Neural cell (in vitro differentiated cells): ENCODE measurements around the gene IGF1R. TPM values are rescaled to one million over a fixed set of nuclear protein-coding genes. Genes with fewer than 3 reads are reported as not detected.

Experiments used
- H2AFZ ChIP-seq: fragments of 200-600, 300-800 bp; sonication (generic), shearing (Covaris generic); 2 replicates; pipeline ENCODE4 v1.6.0; 2014; ENCODE audit warnings: low read depth, mild to moderate bottlenecking, antibody characterized with exemption, low read length, moderate library complexity
- H3F3A ChIP-seq: fragments of 200-600 bp; shearing (Covaris generic); 2 replicates; pipeline ENCODE4 v1.6.1; 2016; ENCODE audit warnings: mild to moderate bottlenecking, moderate library complexity, mixed read lengths, antibody characterized with exemption, low read length; ENCODE audit not compliant: insufficient read depth, poor library complexity, severe bottlenecking
- H3K27ac ChIP-seq: fragments of 200-600, 300-800 bp; sonication (generic), shearing (Covaris generic); 2 replicates; pipeline ENCODE4 v1.5.1; 2014; ENCODE audit warnings: mild to moderate bottlenecking, low read length, moderate library complexity
- H3K27me3 ChIP-seq: fragments of 300-800, 200-600 bp; sonication (generic), shearing (Covaris generic); 2 replicates; pipeline ENCODE4 v1.6.0; 2014; ENCODE audit warnings: mild to moderate bottlenecking, low read depth, low read length, moderate library complexity; ENCODE audit not compliant: insufficient read depth
- H3K36me3 ChIP-seq: fragments of 300-800, 200-600 bp; sonication (generic), shearing (Covaris generic); 2 replicates; pipeline ENCODE4 v1.5.1; 2014; ENCODE audit warnings: mild to moderate bottlenecking, antibody characterized with exemption, low read length, moderate library complexity; ENCODE audit not compliant: insufficient read depth
- H3K4me2 ChIP-seq: fragments of 300-800, 200-600 bp; sonication (generic), shearing (Covaris generic); 2 replicates; pipeline ENCODE4 v1.6.0; 2014; ENCODE audit warnings: mild to moderate bottlenecking, low read length
- H3K4me3 ChIP-seq: fragments of 300-800, 200-600 bp; sonication (generic), shearing (Covaris generic); 2 replicates; pipeline ENCODE4 v1.5.1; 2014; ENCODE audit warnings: mild to moderate bottlenecking, low read length, moderate library complexity
- H3K79me2 ChIP-seq: fragments of 200-600 bp; shearing (Covaris generic); replicated peaks from 2 replicates; pipeline ENCODE4 v1.6.0; 2014; ENCODE audit warnings: mild to moderate bottlenecking, low read length, moderate library complexity; ENCODE audit not compliant: insufficient read depth
- H3K9ac ChIP-seq: fragments of 300-800, 200-600 bp; sonication (generic), shearing (Covaris generic); 2 replicates; pipeline ENCODE4 v1.6.1; 2016; ENCODE audit warnings: mild to moderate bottlenecking, low read length, mixed read lengths
- H3K9me2 ChIP-seq: fragments of 200-600 bp; shearing (Covaris generic); 2 replicates; pipeline ENCODE4 v1.6.1; 2016; ENCODE audit warnings: mild to moderate bottlenecking, low read length, mixed read lengths; ENCODE audit not compliant: insufficient read depth
- H3K9me3 ChIP-seq: fragments of 200-600, 300-800 bp; sonication (generic), shearing (Covaris generic); 2 replicates; pipeline ENCODE4 v1.6.1; 2016; ENCODE audit warnings: mild to moderate bottlenecking, mixed run types, low read length, moderate library complexity, mixed read lengths
- H4K20me1 ChIP-seq: fragments of 200-600 bp; shearing (Covaris generic); 2 replicates; pipeline ENCODE4 v1.6.1; 2016; ENCODE audit warnings: mild to moderate bottlenecking, mixed run types; ENCODE audit not compliant: insufficient read depth
- CTCF ChIP-seq: fragments of 450-650 bp; IDR thresholded peaks from 2 replicates; pipeline ENCODE4 v1.5.1; 2014; ENCODE audit warnings: antibody characterized with exemption, mild to moderate bottlenecking, moderate library complexity; ENCODE audit not compliant: poor library complexity, severe bottlenecking
- EP300 ChIP-seq: fragments of 450-650 bp; conservative IDR thresholded peaks from 2 replicates; pipeline ENCODE4 v1.6.1; 2014; ENCODE audit warnings: antibody characterized with exemption, mild to moderate bottlenecking, moderate library complexity; ENCODE audit not compliant: poor library complexity, severe bottlenecking
- EZH2 ChIP-seq: fragments of 200-600, 300-800 bp; shearing (Covaris generic), sonication (generic); IDR thresholded peaks from 2 replicates; pipeline ENCODE4 v1.6.1; 2014; ENCODE audit warnings: antibody characterized with exemption, low read length, borderline replicate concordance, mild to moderate bottlenecking; ENCODE audit not compliant: insufficient read depth, poor library complexity, severe bottlenecking
- MXI1 ChIP-seq: fragments of 450-650 bp; conservative IDR thresholded peaks from 2 replicates; pipeline ENCODE4 v1.6.1; 2014; ENCODE audit warnings: antibody characterized with exemption, mild to moderate bottlenecking; ENCODE audit not compliant: poor library complexity, severe bottlenecking
- POLR2AphosphoS5 ChIP-seq: IDR thresholded peaks from 2 replicates; pipeline ENCODE4 v1.6.1; 2012
- RAD21 ChIP-seq: fragments of 450-650 bp; conservative IDR thresholded peaks from 2 replicates; pipeline ENCODE4 v1.6.1; 2014; ENCODE audit warnings: antibody characterized with exemption, mild to moderate bottlenecking, moderate library complexity
- REST ChIP-seq: IDR thresholded peaks from 2 replicates; pipeline ENCODE4 v1.6.1; 2012; ENCODE audit warnings: borderline replicate concordance
- SMC3 ChIP-seq: fragments of 450-650 bp; conservative IDR thresholded peaks from 2 replicates; pipeline ENCODE4 v1.6.1; 2014; ENCODE audit warnings: antibody characterized with exemption, mild to moderate bottlenecking, moderate library complexity; ENCODE audit not compliant: poor library complexity
- TAF1 ChIP-seq: IDR thresholded peaks from 2 replicates; pipeline ENCODE4 v1.6.1; 2012; ENCODE audit warnings: low read depth
- polyA plus RNA-seq: library from polyadenylated mRNA; depleted of rRNA; stranded (reverse); fragments of >200 nt; gene quantifications from 2 replicates; pipeline ENCODE4 v1.2.3, GENCODE V29; 2014

Gene IGF1R
- polyA plus RNA-seq, 1 donor from 2014 or later, result 10.9 TPM

DNA sequence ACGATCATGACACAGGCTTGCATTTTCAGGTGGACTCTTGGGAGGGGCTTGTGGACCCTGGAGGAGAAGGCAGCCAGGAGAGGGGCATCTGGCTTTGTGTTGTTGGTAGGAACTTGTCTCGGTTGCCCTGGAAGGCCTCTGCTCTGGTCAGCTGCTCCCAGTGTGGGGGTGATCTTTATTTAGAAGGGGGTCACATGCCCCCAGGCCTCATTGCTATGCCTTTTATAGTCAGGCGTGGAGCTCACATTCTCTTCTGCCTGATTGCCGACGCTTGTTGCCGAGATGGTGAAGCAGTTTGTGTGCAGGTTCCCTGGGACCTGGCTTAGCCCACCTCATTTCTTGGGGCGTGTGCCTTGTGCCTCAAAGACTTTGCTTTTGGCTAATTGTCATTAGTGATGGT is 66.6 kb downstream of the IGF1R start:
- H3K9ac ChIP-seq, result no peak overlapping the region
- H3K27me3 ChIP-seq, result no peaks in the 10 kb centered on the region
- no peak overlapping the region for H3K27ac ChIP-seq
- peaks cover 5% of the 10 kb centered on the region for H4K20me1 ChIP-seq
- no peak overlapping the region for H3K4me3 ChIP-seq
- peaks cover 78% of the 10 kb centered on the region for H3K79me2 ChIP-seq
- no peaks in the 10 kb centered on the region for H3K9me2 ChIP-seq
- H3F3A ChIP-seq, result no peaks in the 10 kb centered on the region
- no peak overlapping the region for H2AFZ ChIP-seq
- H3K4me2 ChIP-seq, result no peak overlapping the region
- H3K36me3 ChIP-seq, result peaks cover 8% of the 10 kb centered on the region
- TF ChIP-seq POLR2AphosphoS5, result no peak
- no peak for TF ChIP-seq RAD21
- no peak for TF ChIP-seq MXI1
- TF ChIP-seq CTCF, result no peak
- no peak for TF ChIP-seq TAF1
- TF ChIP-seq REST, result no peak
- TF ChIP-seq SMC3, result no peak
- TF ChIP-seq EP300, result no peak
- TF ChIP-seq EZH2, result no peak
- H3K9me3 ChIP-seq, result peaks cover 9% of the 10 kb centered on the region

DNA sequence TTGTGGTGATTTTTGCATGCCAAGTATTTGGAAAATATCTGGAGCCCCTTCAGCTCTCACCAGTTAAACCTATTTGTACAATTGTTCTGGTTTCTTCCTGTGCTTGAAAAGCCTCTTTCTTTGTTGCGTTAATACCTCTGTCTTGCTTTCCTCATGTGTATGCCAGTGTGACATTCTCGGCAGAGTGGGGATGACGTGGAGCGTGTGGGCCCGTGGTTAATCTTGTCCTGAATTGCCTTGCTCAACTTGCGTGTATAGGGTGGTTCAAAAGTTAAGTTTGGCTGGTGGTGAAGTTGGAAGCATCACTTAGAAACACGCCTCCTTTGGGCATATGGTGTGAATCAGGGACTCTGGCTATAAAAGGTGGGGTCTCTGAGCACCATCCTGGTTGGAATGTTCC is 67.1 kb downstream of the IGF1R start:
- peaks cover 77% of the 10 kb centered on the region for H3K79me2 ChIP-seq
- no peaks in the 10 kb centered on the region for H3K27me3 ChIP-seq
- no peak overlapping the region for H2AFZ ChIP-seq
- no peak overlapping the region for H3K4me3 ChIP-seq
- H3K9me3 ChIP-seq, result peaks cover 9% of the 10 kb centered on the region
- peaks cover 5% of the 10 kb centered on the region for H4K20me1 ChIP-seq
- no peaks in the 10 kb centered on the region for H3K9me2 ChIP-seq
- peaks cover 8% of the 10 kb centered on the region for H3K36me3 ChIP-seq
- no peak overlapping the region for H3K27ac ChIP-seq
- no peaks in the 10 kb centered on the region for H3F3A ChIP-seq
- no peak overlapping the region for H3K4me2 ChIP-seq
- TF ChIP-seq EZH2, result no peak
- no peak for TF ChIP-seq MXI1
- no peak for TF ChIP-seq POLR2AphosphoS5
- no peak for TF ChIP-seq TAF1
- no peak for TF ChIP-seq CTCF
- no peak for TF ChIP-seq REST
- TF ChIP-seq SMC3, result no peak
- no peak for TF ChIP-seq EP300
- no peak for TF ChIP-seq RAD21
- H3K9ac ChIP-seq, result no peak overlapping the region
